MCF 10A (cell line): ENCODE measurements around the gene TMEM61. TPM values are rescaled to one million over a fixed set of nuclear protein-coding genes. Genes with fewer than 3 reads are reported as not detected.

Experiments used
- BruUV-seq: library from RNA; stranded (reverse); fragments of 400-500 nt; replicated peaks from 2 replicates; lab custom pipeline; 2021; lab: Mats Ljungman, UMichigan
- CTCF ChIA-PET: fragments of 300-600 bp; sonication (Branson Sonifier 250); formaldehyde crosslinking; extraction: SDS; loops from one replicate; lab custom pipeline; 2021; ENCODE audit warnings: antibody characterized with exemption, inconsistent platforms; lab: Yijun Ruan, JAX
- POLR2A ChIA-PET: fragments of 300-600, 350-650 bp; sonication (Branson Sonifier 250); formaldehyde crosslinking; extraction: SDS; loops from one replicate; lab custom pipeline; 2020; ENCODE audit warnings: antibody characterized with exemption, inconsistent platforms; lab: Yijun Ruan, JAX
- DNase-seq: peaks from one replicate; pipeline ENCODE4 v3.0.0-alpha.2; 2018; ENCODE audit not compliant: unreplicated experiment
- H3K27ac Mint-ChIP-seq: one replicate; pipeline ENCODE4 v1.8.0; 2022; ENCODE audit warnings: mild to moderate bottlenecking, low read depth, mixed read lengths; ENCODE audit not compliant: unreplicated experiment
- H3K27me3 Mint-ChIP-seq: one replicate; pipeline ENCODE4 v1.8.0; 2022; ENCODE audit warnings: mixed read lengths; ENCODE audit not compliant: insufficient read depth, unreplicated experiment
- H3K36me3 Mint-ChIP-seq: one replicate; pipeline ENCODE4 v1.8.0; 2022; ENCODE audit warnings: mild to moderate bottlenecking, moderate library complexity, mixed read lengths; ENCODE audit not compliant: insufficient read depth, unreplicated experiment
- H3K4me1 Mint-ChIP-seq: one replicate; pipeline ENCODE4 v1.8.0; 2022; ENCODE audit warnings: mixed read lengths; ENCODE audit not compliant: insufficient read depth, unreplicated experiment
- H3K4me3 Mint-ChIP-seq: one replicate; pipeline ENCODE4 v1.8.0; 2022; ENCODE audit warnings: mild to moderate bottlenecking, moderate library complexity, mixed read lengths; ENCODE audit not compliant: unreplicated experiment
- H3K9me3 Mint-ChIP-seq: one replicate; pipeline ENCODE4 v1.8.0; 2022; ENCODE audit warnings: mixed read lengths; ENCODE audit not compliant: unreplicated experiment
- CTCF ChIP-seq: fragments of 200-600 bp; IDR thresholded peaks from one replicate; pipeline ENCODE4 v1.8.0; 2022; ENCODE audit warnings: antibody characterized with exemption, mild to moderate bottlenecking; ENCODE audit not compliant: unreplicated experiment
- intact Hi-C: fragments of 100-400 bp; cut with micrococcal nuclease; formaldehyde crosslinking; loops from 2 replicates; pipeline ENCODE4 v1.14.1; 2022
- total RNA-seq: library from RNA; stranded (reverse); gene quantifications from 2 replicates; pipeline ENCODE4 v1.2.3, GENCODE V29; 2022

TMEM61 gene
- total RNA-seq, 1 experiment from 2014 or later, result not detected

GRCh38 chr1:55033265-55033614 is 52.8 kb downstream of the TMEM61 start:
- POLR2A ChIA-PET, result interaction anchor here (0.6 kb wide), 1 partner anchor 142 kb away, joined by 5 read pairs; no protein-coding TSS in a partner anchor
- BruUV-seq, result no TSS peak

GRCh38 chr1:55034476-55035133 is 54.2 kb downstream of the TMEM61 start:
- H3K27ac Mint-ChIP-seq, result no peak overlapping the region
- DNase-seq, result no peak
- BruUV-seq, result no TSS peak
- H3K9me3 Mint-ChIP-seq, result no peaks in the 10 kb centered on the region
- POLR2A ChIA-PET, result no interaction called here
- TF ChIP-seq CTCF, result no peak
- no peaks in the 10 kb centered on the region for H3K4me1 Mint-ChIP-seq
- CTCF ChIA-PET, result interaction anchor here (0.6 to 3.4 kb wide), 3 partner anchors 13 to 83 kb away, joined by 3 to 19 read pairs (median 3); no protein-coding TSS in a partner anchor
- H3K4me3 Mint-ChIP-seq, result no peak overlapping the region
- H3K36me3 Mint-ChIP-seq, result no peaks in the 10 kb centered on the region
- intact Hi-C loops, result no loop called here
- peaks cover 44% of the 10 kb centered on the region for H3K27me3 Mint-ChIP-seq

More at GRCh38 chr1:55033265-55033614, 52.8 kb downstream of the TMEM61 start:
- no peak for DNase-seq
- H3K9me3 Mint-ChIP-seq, result no peaks in the 10 kb centered on the region
- no peak for TF ChIP-seq CTCF
- H3K4me3 Mint-ChIP-seq, result no peak overlapping the region
- H3K27ac Mint-ChIP-seq, result no peak overlapping the region
- peaks cover 31% of the 10 kb centered on the region for H3K27me3 Mint-ChIP-seq
- H3K36me3 Mint-ChIP-seq, result no peaks in the 10 kb centered on the region
- H3K4me1 Mint-ChIP-seq, result no peaks in the 10 kb centered on the region
- CTCF ChIA-PET, result interaction anchor here (3.4 kb wide), 1 partner anchor 11 kb away, joined by 19 read pairs; no protein-coding TSS in a partner anchor
- intact Hi-C loops, result no loop called here

GRCh38 chr1:55035904-55036303 is 55.5 kb downstream of the TMEM61 start:
- Mint-ChIP-seq H3K36me3 (no peaks in the 10 kb centered on the region), H3K9me3 (no peaks in the 10 kb centered on the region), H3K4me3 (no peak overlapping the region), H3K4me1 (no peaks in the 10 kb centered on the region), H3K27me3 (peaks cover 57% of the 10 kb centered on the region), H3K27ac (no peak overlapping the region)
- intact Hi-C loops, result no loop called here
- POLR2A ChIA-PET, result no interaction called here
- CTCF ChIA-PET, result interaction anchor here (0.9 kb wide), 1 partner anchor 91 kb away, joined by 3 read pairs; no protein-coding TSS in a partner anchor
- BruUV-seq, result no TSS peak
- peak; percentile 25 for DNase-seq
- TF ChIP-seq CTCF, result no peak

- Mint-ChIP-seq H3K27me3 (peaks cover 65% of the 10 kb centered on the region), H3K36me3 (no peaks in the 10 kb centered on the region), H3K4me1 (no peaks in the 10 kb centered on the region), H3K9me3 (no peaks in the 10 kb centered on the region), H3K4me3 (no peak overlapping the region), H3K27ac (no peak overlapping the region)
- no peak for DNase-seq
- CTCF ChIA-PET, result interaction anchor here (0.7 to 1.3 kb wide), 3 partner anchors 16 to 1441 kb away, joined by 3 to 5 read pairs (median 4); no protein-coding TSS in a partner anchor
- POLR2A ChIA-PET, result interaction anchor here (1.0 kb wide), 1 partner anchor 31 kb away, joined by 3 read pairs; no protein-coding TSS in a partner anchor
- BruUV-seq, result no TSS peak
- intact Hi-C loops, result no loop called here
- no peak for TF ChIP-seq CTCF
These were observed 57.5 kb downstream of the TMEM61 start for GRCh38 chr1:55037733-55038551.
